A673 (cell line): ENCODE measurements around the gene HBQ1.
"Not testable (repeated sequence)": the region's sequence is repeated elsewhere in the genome, so short reads cannot be mapped to it uniquely, and the experiment has no call there.

Experiments used
- CTCF ChIP-seq: fragments of 300-800, 200-600 bp; sonication (generic); conservative IDR thresholded peaks from 2 replicates; pipeline ENCODE4 v1.5.1; 2017; ENCODE audit warnings: low read depth, mild to moderate bottlenecking, antibody characterized with exemption, low read length, moderate library complexity, mixed read lengths
- EZH2 ChIP-seq: fragments of 200-600 bp; sonication (generic); IDR thresholded peaks from 2 replicates; pipeline ENCODE4 v1.6.1; 2017; ENCODE audit warnings: borderline replicate concordance, low read depth, mild to moderate bottlenecking, mixed read lengths, antibody characterized with exemption, low read length; ENCODE audit not compliant: poor library complexity, severe bottlenecking

GRCh38 chr16:153550-154216, 26.6 kb upstream of the HBQ1 start:
- not testable (repeated sequence) for TF ChIP-seq CTCF, EZH2
